SW480 (cell line): Measurements from ENCODE around the gene CACNA2D2.

Source experiments
- DNase-seq: peaks from one replicate; pipeline ENCODE4 v3.0.0-alpha.2; 2016; ENCODE audit warnings: low spot score

The CACNA2D2 gene

GRCh38 chr3:50324351-50325112 lies 178.9 kb downstream of the CACNA2D2 start:
- DNase-seq, result peak; percentile 63

- no peak for DNase-seq
Observed at GRCh38 chr3:50323614-50324199, 179.7 kb downstream of the CACNA2D2 start.

GRCh38 chr3:50323092-50323600 lies 180.3 kb downstream of the CACNA2D2 start:
- DNase-seq, result no peak

GRCh38 chr3:50322386-50323091 lies 180.9 kb downstream of the CACNA2D2 start, which contains the start of gene HYAL2:
HYAL2 (minus strand) TSS chr3:50322745; CDS start chr3:50320489, 2,256 bp downstream.
- DNase-seq, result no peak

- DNase-seq, result no peak
Observed at GRCh38 chr3:50322115-50322385, 181.4 kb downstream of the CACNA2D2 start.

- DNase-seq, result peak; percentile 89
Observed at GRCh38 chr3:50321336-50322114, 181.9 kb downstream of the CACNA2D2 start.

GRCh38 chr3:50320853-50321335 lies 182.5 kb downstream of the CACNA2D2 start:
- DNase-seq, result no peak

GRCh38 chr3:50319894-50320625 lies 183.4 kb downstream of the CACNA2D2 start:
- DNase-seq, result no peak

GRCh38 chr3:50319181-50319893 lies 184.1 kb downstream of the CACNA2D2 start:
- no peak for DNase-seq

GRCh38 chr3:50318615-50319014 lies 184.8 kb downstream of the CACNA2D2 start:
- DNase-seq, result no peak

- DNase-seq, result no peak
Observed at GRCh38 chr3:50318163-50318562, 185.3 kb downstream of the CACNA2D2 start.

- DNase-seq, result peak; percentile 88
Observed at GRCh38 chr3:50317300-50317699, 186.1 kb downstream of the CACNA2D2 start.

- DNase-seq, result peak; percentile 95
Observed at GRCh38 chr3:50316657-50317242, 186.7 kb downstream of the CACNA2D2 start.

- DNase-seq, result no peak
Observed at GRCh38 chr3:50314816-50315215, 188.6 kb downstream of the CACNA2D2 start.

- DNase-seq, result no peak
Observed at GRCh38 chr3:50314342-50314741, 189.1 kb downstream of the CACNA2D2 start.
